ENCODE results near the gene HOTAIR.

Gene HOTAIR

GRCh38 chr12:53935383-53936341 lies 39.1 kb downstream of the HOTAIR start:
- no peak for DNase-seq (ENCODE audit: low read depth)
- TF ChIP-seq, protein P1, sequence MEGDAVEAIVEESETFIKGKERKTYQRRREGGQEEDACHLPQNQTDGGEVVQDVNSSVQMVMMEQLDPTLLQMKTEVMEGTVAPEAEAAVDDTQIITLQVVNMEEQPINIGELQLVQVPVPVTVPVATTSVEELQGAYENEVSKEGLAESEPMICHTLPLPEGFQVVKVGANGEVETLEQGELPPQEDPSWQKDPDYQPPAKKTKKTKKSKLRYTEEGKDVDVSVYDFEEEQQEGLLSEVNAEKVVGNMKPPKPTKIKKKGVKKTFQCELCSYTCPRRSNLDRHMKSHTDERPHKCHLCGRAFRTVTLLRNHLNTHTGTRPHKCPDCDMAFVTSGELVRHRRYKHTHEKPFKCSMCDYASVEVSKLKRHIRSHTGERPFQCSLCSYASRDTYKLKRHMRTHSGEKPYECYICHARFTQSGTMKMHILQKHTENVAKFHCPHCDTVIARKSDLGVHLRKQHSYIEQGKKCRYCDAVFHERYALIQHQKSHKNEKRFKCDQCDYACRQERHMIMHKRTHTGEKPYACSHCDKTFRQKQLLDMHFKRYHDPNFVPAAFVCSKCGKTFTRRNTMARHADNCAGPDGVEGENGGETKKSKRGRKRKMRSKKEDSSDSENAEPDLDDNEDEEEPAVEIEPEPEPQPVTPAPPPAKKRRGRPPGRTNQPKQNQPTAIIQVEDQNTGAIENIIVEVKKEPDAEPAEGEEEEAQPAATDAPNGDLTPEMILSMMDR (IDR thresholded peaks at IDR 0.05; ENCODE audit: control insufficient read depth, insufficient read depth, low read depth, low read length, missing control alignments) = no peak
- no peak overlapping the region for H3K4me3 ChIP-seq (ENCODE audit: control insufficient read depth, low read depth, low read length)

GRCh38 chr12:53932915-53933314 lies 41.8 kb downstream of the HOTAIR start:
- TF ChIP-seq, protein P1 (IDR thresholded peaks at IDR 0.05; ENCODE audit: control insufficient read depth, insufficient read depth, low read depth, low read length, missing control alignments) = no peak
- no peak for DNase-seq (ENCODE audit: low read depth)
- no peak overlapping the region for H3K4me3 ChIP-seq (ENCODE audit: control insufficient read depth, low read depth, low read length)

DNA sequence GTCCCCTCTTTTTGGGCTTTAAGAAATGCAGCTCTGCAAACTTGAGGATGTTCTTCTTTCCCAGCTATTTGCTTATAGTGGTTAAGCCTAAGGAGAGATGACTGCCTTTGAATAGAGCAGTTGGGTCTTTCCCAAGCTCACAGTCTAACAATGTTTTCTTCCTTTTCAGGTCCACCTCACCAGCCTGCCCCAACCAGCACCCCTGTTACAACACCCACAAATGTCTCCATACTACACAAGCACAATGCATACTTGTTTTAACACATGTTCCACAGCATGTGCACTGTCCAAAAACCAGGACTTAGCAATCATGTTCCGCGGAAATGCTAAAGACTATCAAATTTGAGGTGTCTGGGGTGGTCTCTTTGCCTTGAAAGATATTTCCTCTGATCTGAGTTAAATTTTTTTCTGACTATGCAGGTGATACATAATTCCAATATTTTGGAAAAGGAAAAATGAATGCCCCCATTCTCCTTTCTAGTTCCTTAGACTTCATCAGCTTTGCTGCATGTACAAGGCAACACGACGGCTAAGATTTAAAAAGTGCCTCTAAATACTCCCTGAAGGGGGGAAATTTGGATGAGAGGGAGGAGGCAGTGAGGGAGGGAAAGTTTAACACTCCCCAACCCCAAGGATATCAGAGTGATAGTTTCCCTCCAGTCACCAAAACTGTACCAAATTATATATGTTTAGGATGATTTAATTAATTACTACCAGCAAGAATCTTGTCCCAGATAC lies 42.7 kb downstream of the HOTAIR start:
- no peak for DNase-seq (ENCODE audit: low read depth)
- TF ChIP-seq, protein P1 (IDR thresholded peaks at IDR 0.05; ENCODE audit: control insufficient read depth, insufficient read depth, low read depth, low read length, missing control alignments) = no peak
- H3K4me3 ChIP-seq (ENCODE audit: control insufficient read depth, low read depth, low read length) = no peak overlapping the region

- TF ChIP-seq, protein P1 (IDR thresholded peaks at IDR 0.05; ENCODE audit: control insufficient read depth, insufficient read depth, low read depth, low read length, missing control alignments) = no peak
- no peak for DNase-seq (ENCODE audit: low read depth)
- H3K4me3 ChIP-seq (ENCODE audit: control insufficient read depth, low read depth, low read length) = no peak overlapping the region
These were observed 44.0 kb downstream of the HOTAIR start for GRCh38 chr12:53930591-53931255.

DNA sequence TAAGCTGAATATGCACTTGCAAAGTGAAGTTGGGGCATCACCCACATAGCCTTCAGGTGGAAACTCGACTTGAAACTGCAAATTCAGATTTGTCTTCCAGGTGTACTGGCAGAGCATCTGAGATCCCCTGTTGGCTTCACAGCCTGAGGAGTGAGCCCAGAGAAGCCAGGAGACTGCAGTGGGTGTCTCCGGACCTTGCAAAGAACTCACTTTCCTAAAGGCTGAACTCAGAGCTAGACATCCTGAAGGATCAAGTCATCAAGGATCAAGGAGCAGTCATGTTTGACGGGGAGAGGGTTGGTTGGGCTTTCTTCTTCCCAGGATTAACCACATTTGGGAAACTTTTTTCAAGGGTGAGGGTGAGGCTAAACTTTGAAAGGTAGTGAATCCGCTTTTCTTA lies 45.2 kb downstream of the HOTAIR start:
- H3K4me3 ChIP-seq (ENCODE audit: control insufficient read depth, low read depth, low read length) = no peak overlapping the region
- no peak for DNase-seq (ENCODE audit: low read depth)
- TF ChIP-seq, protein P1 (IDR thresholded peaks at IDR 0.05; ENCODE audit: control insufficient read depth, insufficient read depth, low read depth, low read length, missing control alignments) = no peak

DNA sequence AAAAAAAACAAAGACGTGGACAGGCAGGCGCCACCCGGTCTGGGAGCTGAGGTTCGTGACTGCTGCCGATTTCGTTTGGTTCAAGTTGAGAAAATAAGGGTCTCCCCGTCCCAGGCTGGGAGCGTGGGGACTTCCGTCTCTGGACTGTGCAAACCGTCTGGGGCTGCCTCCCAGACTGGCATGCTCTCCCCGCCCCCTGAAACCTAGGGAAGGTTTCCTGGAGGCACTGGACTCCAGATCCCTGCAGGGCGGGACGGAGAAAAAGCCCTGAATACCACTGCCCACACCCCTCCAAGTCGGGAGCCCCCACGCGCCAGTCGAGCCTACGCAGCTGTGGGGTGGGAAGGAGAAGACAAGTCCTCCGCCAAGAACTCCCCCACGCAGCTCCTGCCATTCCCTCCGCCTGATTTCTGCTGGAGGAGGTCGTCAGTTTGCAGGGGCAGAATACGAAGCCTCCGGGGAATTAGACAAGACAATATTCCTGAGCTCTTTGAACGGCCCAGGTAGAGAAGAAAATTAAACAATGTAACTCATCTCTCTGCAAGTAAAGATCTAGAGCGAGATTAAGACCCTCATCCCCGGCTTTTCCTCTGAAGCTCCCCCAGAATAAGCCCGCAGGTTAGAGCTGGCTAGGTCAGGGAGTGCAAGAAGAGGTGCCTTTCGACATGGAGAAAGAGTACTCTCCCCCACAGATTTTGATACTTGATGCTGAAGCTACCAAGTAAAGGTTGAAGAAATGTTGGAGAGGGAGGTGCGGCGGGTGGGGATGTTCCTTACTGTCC lies 46.5 kb downstream of the HOTAIR start:
- TF ChIP-seq, protein P1 (IDR thresholded peaks at IDR 0.05; ENCODE audit: control insufficient read depth, insufficient read depth, low read depth, low read length, missing control alignments) = no peak
- H3K4me3 ChIP-seq (ENCODE audit: control insufficient read depth, low read depth, low read length) = no peak overlapping the region
- no peak for DNase-seq (ENCODE audit: low read depth)

All from AG09309 (cell line).